Natural killer cell (primary cell): ENCODE data around the gene PLIN4. TPM values are rescaled to one million over a fixed set of nuclear protein-coding genes. Genes with fewer than 3 reads are reported as not detected.

Experiments
- ATAC-seq, 3 donors: fragments of 150-1000 bp in 2 of 3; fragments of 200-7000 bp in 1 of 3; cut with Tn5 transposase; 1 replicate in 1 of 3; 2 replicates in 2 of 3; pipeline ENCODE4 v1.10.0; 2021; ENCODE audit warnings: mild to moderate bottlenecking in 2 of 3, moderate library complexity in 2 of 3
- DNase-seq, 2 donors: peaks; one replicate each; pipeline versions ENCODE4 v3.0.0 to v3.0.0-alpha.2; 2013 to 2021; ENCODE audit warnings: mixed read lengths in 1 of 2
- H3K27ac ChIP-seq: one replicate; pipeline ENCODE4 v1.5.1; 2013; ENCODE audit warnings: mild to moderate bottlenecking, low read length
- H3K27me3 ChIP-seq: one replicate; pipeline ENCODE4 v1.6.1; 2013; ENCODE audit warnings: low read length; ENCODE audit not compliant: control insufficient read depth, insufficient read depth
- H3K36me3 ChIP-seq: one replicate; pipeline ENCODE4 v1.6.1; 2013; ENCODE audit warnings: low read length; ENCODE audit not compliant: control insufficient read depth, insufficient read depth
- H3K4me1 ChIP-seq: one replicate; pipeline ENCODE4 v1.6.1; 2013; ENCODE audit warnings: low read length; ENCODE audit not compliant: control insufficient read depth, insufficient read depth
- H3K4me3 ChIP-seq: one replicate; pipeline ENCODE4 v1.5.1; 2013; ENCODE audit warnings: low read length
- H3K9me3 ChIP-seq: one replicate; pipeline ENCODE4 v1.6.1; 2013; ENCODE audit warnings: low read length; ENCODE audit not compliant: control insufficient read depth, insufficient read depth
- H3K27ac Mint-ChIP-seq, 2 donors: one replicate each; pipeline ENCODE4 v1.8.0; 2022; ENCODE audit warnings: mild to moderate bottlenecking in 2 of 2, mixed read lengths in 2 of 2, moderate library complexity in 1 of 2
- H3K27me3 Mint-ChIP-seq, 2 donors: one replicate each; pipeline ENCODE4 v1.8.0; 2022; ENCODE audit warnings: low read depth in 2 of 2, mixed read lengths in 2 of 2
- H3K36me3 Mint-ChIP-seq: one replicate; pipeline ENCODE4 v1.8.0; 2022; ENCODE audit warnings: mixed read lengths
- H3K4me1 Mint-ChIP-seq, 2 donors: one replicate each; pipeline ENCODE4 v1.8.0; 2022; ENCODE audit warnings: mixed read lengths in 2 of 2
- H3K4me3 Mint-ChIP-seq: one replicate; pipeline ENCODE4 v1.8.0; 2022; ENCODE audit warnings: mild to moderate bottlenecking, moderate library complexity, mixed read lengths
- H3K9me3 Mint-ChIP-seq, 2 donors: one replicate each; pipeline ENCODE4 v1.8.0; 2022; ENCODE audit warnings: mixed read lengths in 2 of 2
- CTCF ChIP-seq: fragments of 200-600 bp; IDR thresholded peaks from one replicate; pipeline ENCODE4 v1.8.0; 2022; ENCODE audit warnings: antibody characterized with exemption
- WGBS: methylation state at CpG from one replicate; pipeline ENCODE4 v1.1.7; 2013; ENCODE audit warnings: missing lambda C conversion rate; ENCODE audit not compliant: insufficient coverage; 5-methylcytosine and 5-hydroxymethylcytosine counted together
- intact Hi-C: fragments of 100-400 bp; cut with micrococcal nuclease; formaldehyde crosslinking; loops from one replicate; pipeline ENCODE4 v1.14.2; 2022
- total RNA-seq, 4 donors: library from RNA; stranded (reverse); fragments of 120-200 nt in 1 of 4; gene quantifications; one replicate each; pipeline versions ENCODE4 v1.2.3 to v1.2.4, GENCODE V29; 2013 to 2022

Gene PLIN4
- total RNA-seq, 3 donors from 2014 or later (not counting 1 experiment from before 2014, with no cell fraction given), result 0.33 TPM; not detected in 2

GRCh38 chr19:4501691-4502090, 16.6 kb downstream of the PLIN4 start:
- Mint-ChIP-seq H3K36me3 (no peaks in the 10 kb centered on the region), H3K4me1 (peaks cover 4 to 12% of the 10 kb centered on the region in 2 donors), H3K4me3 (no peak overlapping the region), H3K27ac (no peak overlapping the region), H3K9me3 (no peaks in the 10 kb centered on the region), H3K27me3 (no peaks in the 10 kb centered on the region)
- Histone ChIP-seq H3K9me3 (no peaks in the 10 kb centered on the region), H3K27ac (no peak overlapping the region), H3K4me3 (no peak overlapping the region), H3K27me3 (no peaks in the 10 kb centered on the region), H3K36me3 (peaks cover 16% of the 10 kb centered on the region), H3K4me1 (no peaks in the 10 kb centered on the region)
- no peak for TF ChIP-seq CTCF
- ATAC-seq (no peak), DNase-seq (no peak)
- intact Hi-C loops, result no loop called here
- 96% methylated on average over 25 of the region's 25 CpGs for WGBS

DNA sequence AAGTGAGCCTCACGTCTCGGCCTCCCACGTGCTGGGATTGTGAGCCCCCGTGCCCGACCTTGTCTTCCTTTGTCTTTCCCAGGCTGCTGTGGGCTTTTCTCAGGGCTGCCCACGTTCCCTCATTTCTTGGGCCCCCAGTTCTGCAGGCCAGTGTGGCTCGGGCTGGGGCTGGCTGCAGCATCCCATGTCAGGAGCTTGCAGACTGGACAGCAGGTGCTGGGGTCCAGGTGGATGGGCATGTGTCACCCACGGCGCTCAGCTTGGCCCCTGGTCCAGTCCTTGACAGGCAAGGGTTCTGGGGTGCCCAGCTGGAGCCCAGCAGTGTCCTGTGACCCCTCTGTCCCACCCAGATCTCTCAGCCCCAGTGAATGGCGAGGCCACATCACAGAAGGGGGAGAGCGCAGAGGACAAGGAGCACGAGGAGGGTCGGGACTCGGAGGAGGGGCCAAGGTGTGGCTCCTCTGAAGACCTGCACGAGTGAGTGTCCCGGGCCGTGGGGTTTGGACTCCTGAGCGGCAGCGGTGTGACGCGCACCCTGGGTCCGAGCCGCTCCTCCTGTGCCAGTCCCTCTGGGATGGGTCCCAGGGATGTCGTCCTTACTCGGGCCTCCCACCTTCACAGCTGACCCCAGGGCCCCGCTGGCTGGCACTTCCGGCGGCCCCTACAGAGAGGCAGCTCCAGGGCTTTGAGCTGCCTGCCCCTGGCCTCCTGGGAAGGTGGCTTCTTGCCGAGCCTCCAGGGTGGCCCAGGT, 17.3 kb downstream of the PLIN4 start:
- DNase-seq (no peak), ATAC-seq (no peak)
- Histone ChIP-seq H3K4me1 (no peaks in the 10 kb centered on the region), H3K36me3 (peaks cover 21% of the 10 kb centered on the region), H3K27ac (no peak overlapping the region), H3K9me3 (no peaks in the 10 kb centered on the region), H3K4me3 (no peak overlapping the region), H3K27me3 (no peaks in the 10 kb centered on the region)
- WGBS, result 95% methylated on average over 29 of the region's 29 CpGs
- no peak for TF ChIP-seq CTCF
- intact Hi-C loops, result no loop called here
- Mint-ChIP-seq H3K27me3 (no peaks in the 10 kb centered on the region), H3K4me3 (no peak overlapping the region), H3K36me3 (no peaks in the 10 kb centered on the region), H3K27ac (no peak overlapping the region), H3K4me1 (peaks cover 0 to 5% of the 10 kb centered on the region in 2 donors), H3K9me3 (no peaks in the 10 kb centered on the region)

GRCh38 chr19:4499855-4500254, 18.4 kb downstream of the PLIN4 start:
- H3K4me3 ChIP-seq, result no peak overlapping the region
- no peaks in the 10 kb centered on the region for H3K4me1 Mint-ChIP-seq
- no peaks in the 10 kb centered on the region for H3K36me3 Mint-ChIP-seq
- H3K27me3 Mint-ChIP-seq, result no peaks in the 10 kb centered on the region
- H3K27ac Mint-ChIP-seq, result no peak overlapping the region
- H3K9me3 Mint-ChIP-seq, result no peaks in the 10 kb centered on the region
- ATAC-seq (no peak), DNase-seq (no peak)
- no peak overlapping the region for H3K4me3 Mint-ChIP-seq
- H3K4me1 ChIP-seq, result no peaks in the 10 kb centered on the region
- WGBS, result 98% methylated on average over 15 of the region's 15 CpGs
- peaks cover 27% of the 10 kb centered on the region for H3K36me3 ChIP-seq
- no peaks in the 10 kb centered on the region for H3K9me3 ChIP-seq
- H3K27ac ChIP-seq, result no peak overlapping the region
- intact Hi-C loops, result no loop called here
- no peaks in the 10 kb centered on the region for H3K27me3 ChIP-seq
- TF ChIP-seq CTCF, result no peak

DNA sequence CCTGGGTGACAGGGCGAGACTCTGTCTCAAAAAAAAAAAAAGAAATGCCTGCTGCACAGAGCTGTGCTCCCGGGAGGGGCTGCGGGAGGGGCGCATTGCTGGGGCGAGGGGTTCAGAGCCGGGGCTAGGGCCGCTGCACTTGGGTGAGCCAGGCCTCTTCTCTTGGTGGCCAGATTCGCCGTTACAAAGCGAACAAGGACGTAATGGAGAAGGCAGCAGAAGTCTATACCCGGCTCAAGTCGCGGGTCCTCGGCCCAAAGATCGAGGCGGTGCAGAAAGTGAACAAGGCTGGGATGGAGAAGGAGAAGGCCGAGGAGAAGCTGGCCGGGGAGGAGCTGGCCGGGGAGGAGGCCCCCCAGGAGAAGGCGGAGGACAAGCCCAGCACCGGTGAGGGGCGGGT, 19.0 kb downstream of the PLIN4 start:
- no peaks in the 10 kb centered on the region for H3K27me3 Mint-ChIP-seq
- no peaks in the 10 kb centered on the region for H3K36me3 Mint-ChIP-seq
- Histone ChIP-seq H3K4me1 (no peaks in the 10 kb centered on the region), H3K27me3 (no peaks in the 10 kb centered on the region), H3K27ac (no peak overlapping the region), H3K9me3 (no peaks in the 10 kb centered on the region), H3K4me3 (no peak overlapping the region), H3K36me3 (peaks cover 30% of the 10 kb centered on the region)
- H3K4me1 Mint-ChIP-seq, result no peaks in the 10 kb centered on the region
- no peaks in the 10 kb centered on the region for H3K9me3 Mint-ChIP-seq
- ATAC-seq (no peak), DNase-seq (no peak)
- TF ChIP-seq CTCF, result no peak
- 97% methylated on average over 23 of the region's 23 CpGs for WGBS
- no peak overlapping the region for H3K27ac Mint-ChIP-seq
- no peak overlapping the region for H3K4me3 Mint-ChIP-seq
- intact Hi-C loops, result no loop called here
